Measurements from ENCODE around the gene TSPAN17.

GRCh38 chr5:176618783-176619182 lies 28.5 kb upstream of the TSPAN17 start:
- TF ChIP-seq CTCF (IDR thresholded peaks at IDR 0.05) (no peak), REST (IDR thresholded peaks at IDR 0.05; ENCODE audit: low read depth, low read length) (no peak), EP300 (IDR thresholded peaks at IDR 0.05; ENCODE audit: borderline replicate concordance in 1 of 2, low read depth in 1 of 2, low read length in 1 of 2) (no peak), TAF1 (IDR thresholded peaks at IDR 0.05; ENCODE audit: borderline replicate concordance, low read depth, low read length) (no peak), POLR2AphosphoS5 (IDR thresholded peaks at IDR 0.05; ENCODE audit: low read depth, low read length) (no peak), NFIC (IDR thresholded peaks at IDR 0.05; ENCODE audit: borderline replicate concordance) (no peak), CHD2 (IDR thresholded peaks at IDR 0.05; ENCODE audit: low read length, partially characterized antibody) (no peak), RFX5 (IDR thresholded peaks at IDR 0.05; ENCODE audit: low read length) (no peak), MAX (IDR thresholded peaks at IDR 0.05; ENCODE audit: low read depth) (no peak)
